Putamen (tissue), 1 donor: ENCODE results near the gene GNA14.
"Not testable (repeated sequence)": the region's sequence is repeated elsewhere in the genome, so short reads cannot be mapped to it uniquely, and the experiment has no call there.

ENCODE experiments used
- DNase-seq: peaks from one replicate; pipeline ENCODE4 v3.0.0-alpha.2; 2016; ENCODE audit warnings: low spot score

Gene GNA14

DNA sequence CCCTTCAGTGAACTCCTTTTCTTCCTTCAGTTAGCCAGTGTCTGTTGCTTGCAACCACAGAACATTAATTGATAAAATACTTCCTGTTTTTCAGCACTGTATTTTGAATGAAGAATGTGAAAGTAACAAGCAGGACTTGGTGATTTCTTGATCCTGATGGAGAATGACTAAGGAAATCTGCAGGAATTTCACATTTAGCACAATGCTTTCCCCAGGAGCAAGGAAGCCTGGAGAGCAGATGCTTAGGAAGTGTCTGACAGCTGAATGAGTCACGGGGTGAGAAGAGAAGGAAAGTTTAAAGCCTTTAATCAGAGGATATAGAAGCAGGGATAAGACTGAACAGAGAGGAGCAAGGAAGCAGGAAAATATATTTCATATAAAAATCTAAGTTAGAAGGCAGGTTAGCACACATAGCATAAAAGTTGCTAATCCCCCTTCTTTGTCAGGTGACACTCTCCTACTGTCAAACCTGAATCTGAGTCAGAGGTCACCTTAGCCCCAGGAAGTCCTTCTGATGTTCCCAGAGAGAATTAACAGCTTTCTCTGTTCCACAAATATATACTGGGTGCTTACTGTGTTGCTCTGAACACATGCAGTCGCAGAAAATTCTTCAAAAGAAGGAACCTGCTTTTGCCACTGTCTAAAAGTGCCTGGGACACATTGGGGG lies 59.7 kb downstream of the GNA14 start:
- peak; percentile 13 for DNase-seq

- DNase-seq = no peak
These were observed 60.3 kb downstream of the GNA14 start for GRCh38 chr9:77587851-77588250.

- DNase-seq = no peak
These were observed 61.1 kb downstream of the GNA14 start for GRCh38 chr9:77587042-77587441.

GRCh38 chr9:77586591-77586990 lies 61.5 kb downstream of the GNA14 start:
- DNase-seq = no peak

DNA sequence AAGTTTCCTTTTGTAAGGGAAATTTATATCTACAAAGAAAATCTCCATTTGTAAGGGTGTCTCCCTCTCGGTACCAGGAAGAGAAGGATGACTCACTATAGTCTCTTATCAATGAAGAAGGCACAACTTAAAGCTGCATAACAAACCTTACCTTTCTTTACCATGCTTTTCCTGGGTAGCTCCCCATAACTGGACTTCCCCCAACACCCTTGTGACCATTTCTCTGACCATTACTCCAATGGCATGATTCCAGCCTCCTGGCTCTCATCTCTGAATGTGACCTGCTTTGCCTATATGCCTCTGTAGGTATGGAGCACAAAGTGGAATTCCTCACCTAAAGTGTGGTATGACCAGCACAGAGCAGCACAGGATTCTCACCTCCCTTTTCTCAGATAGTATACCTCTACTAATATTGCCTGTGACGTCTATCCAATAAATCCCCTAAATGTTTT lies 62.8 kb downstream of the GNA14 start:
- no peak for DNase-seq

DNA sequence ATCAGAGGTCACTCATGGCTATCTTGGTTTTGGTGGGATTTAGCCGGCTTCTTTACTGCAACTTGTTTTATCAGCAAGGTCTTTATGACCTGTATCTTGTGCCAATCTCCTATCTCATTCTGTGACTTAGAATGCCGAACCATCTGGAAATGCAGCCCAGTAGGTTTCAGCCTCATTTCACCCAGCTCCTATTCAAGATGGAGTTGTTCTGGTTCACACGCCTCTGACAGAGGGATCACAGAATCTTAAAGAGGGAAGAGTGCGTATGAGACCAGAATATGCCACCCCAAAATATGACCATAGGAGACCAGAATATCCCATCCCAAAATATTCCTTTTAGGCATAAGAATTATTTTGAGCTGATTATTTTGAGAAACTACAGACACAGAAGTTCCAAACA lies 63.2 kb downstream of the GNA14 start:
- DNase-seq = not testable (repeated sequence)

GRCh38 chr9:77582961-77583576 lies 65.1 kb downstream of the GNA14 start:
- no peak for DNase-seq

GRCh38 chr9:77582525-77582924 lies 65.6 kb downstream of the GNA14 start:
- no peak for DNase-seq

GRCh38 chr9:77575785-77576184 lies 72.3 kb downstream of the GNA14 start:
- DNase-seq = no peak

DNA sequence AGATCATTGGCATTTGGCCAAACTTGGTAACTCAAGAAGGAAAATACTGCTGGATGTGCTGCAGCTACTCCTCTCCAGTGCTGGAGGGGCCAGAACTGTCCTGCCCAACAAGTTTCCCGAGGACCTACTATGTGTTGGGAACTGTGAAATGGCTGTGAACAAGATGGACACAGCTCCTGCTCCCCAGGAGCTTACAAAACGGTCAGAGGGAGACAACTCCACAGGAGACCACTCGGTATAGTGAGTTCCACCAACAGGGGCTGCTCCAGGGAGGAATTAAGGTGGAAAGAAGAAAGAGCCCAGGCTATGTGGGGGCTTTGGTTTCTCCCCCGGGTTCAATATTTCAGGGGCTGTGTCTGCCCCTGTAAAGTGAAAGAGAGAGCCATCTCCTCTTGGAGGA lies 78.8 kb downstream of the GNA14 start:
- no peak for DNase-seq

GRCh38 chr9:77563174-77563573 lies 84.9 kb downstream of the GNA14 start:
- no peak for DNase-seq

GRCh38 chr9:77562019-77562748 lies 85.9 kb downstream of the GNA14 start:
- no peak for DNase-seq

DNA sequence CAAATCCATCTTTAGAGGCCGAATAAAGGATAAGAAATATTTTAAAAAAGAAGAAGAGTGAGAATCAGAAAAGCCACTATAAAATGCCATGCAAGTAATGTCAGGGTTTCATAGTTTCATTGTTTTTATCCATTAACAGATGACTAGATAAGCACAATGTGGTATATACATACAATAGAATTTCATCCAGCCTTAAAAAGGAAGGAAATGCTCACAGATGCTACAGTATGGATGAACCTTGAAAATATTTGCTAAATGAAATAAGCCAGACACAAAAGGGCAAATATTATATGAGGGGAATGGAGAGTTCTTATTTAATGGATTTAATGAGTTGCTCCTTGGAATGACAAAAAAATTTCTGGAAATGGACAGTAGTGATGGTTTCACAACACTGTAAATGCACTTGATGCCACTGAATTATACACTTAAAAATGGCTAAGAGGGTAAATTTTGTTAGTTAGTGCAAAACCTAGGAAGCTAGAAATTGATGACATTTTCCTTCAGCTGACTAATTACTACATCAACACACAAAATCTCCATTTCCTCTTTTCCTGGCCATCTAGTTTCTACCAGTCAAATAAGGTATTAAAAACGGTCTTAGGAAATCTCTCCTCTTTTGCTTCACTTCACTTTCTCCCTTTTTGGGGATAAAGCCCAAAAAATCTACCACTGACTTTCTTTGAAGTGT lies 86.6 kb downstream of the GNA14 start:
- no peak for DNase-seq

GRCh38 chr9:77556396-77556795 lies 91.7 kb downstream of the GNA14 start:
- DNase-seq = no peak

GRCh38 chr9:77554586-77555105 lies 93.5 kb downstream of the GNA14 start:
- no peak for DNase-seq

- DNase-seq = no peak
These were observed 100.9 kb downstream of the GNA14 start for GRCh38 chr9:77547106-77547730.

DNA sequence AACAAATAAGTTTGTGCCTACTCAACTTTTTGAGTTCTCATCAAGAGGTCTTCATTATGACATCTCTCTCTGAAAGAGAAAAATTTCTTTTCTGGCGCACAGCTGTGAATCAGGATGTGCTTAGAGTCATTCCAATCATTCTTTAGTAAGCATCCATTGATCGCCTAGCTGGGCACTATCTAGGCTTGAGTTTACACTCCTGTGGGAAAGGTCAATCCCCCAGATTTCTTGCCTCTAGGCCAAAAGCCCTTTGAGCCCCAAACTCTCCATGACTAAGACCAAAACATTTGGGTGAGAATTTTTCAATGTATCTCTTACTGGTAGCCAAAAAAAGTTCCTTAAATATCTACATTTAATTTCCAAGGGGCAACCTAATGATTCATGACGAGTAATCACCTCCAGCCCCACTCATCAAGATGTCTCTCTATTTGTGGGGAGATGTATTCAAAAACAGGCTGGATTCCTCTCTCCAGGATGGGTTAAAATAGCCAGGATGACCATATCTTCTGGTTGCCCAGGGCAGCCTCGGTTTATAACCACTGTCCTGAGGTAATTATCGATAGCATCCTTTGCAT lies 101.7 kb downstream of the GNA14 start:
- DNase-seq = no peak

GRCh38 chr9:77544546-77544945 lies 103.6 kb downstream of the GNA14 start:
- no peak for DNase-seq

DNA sequence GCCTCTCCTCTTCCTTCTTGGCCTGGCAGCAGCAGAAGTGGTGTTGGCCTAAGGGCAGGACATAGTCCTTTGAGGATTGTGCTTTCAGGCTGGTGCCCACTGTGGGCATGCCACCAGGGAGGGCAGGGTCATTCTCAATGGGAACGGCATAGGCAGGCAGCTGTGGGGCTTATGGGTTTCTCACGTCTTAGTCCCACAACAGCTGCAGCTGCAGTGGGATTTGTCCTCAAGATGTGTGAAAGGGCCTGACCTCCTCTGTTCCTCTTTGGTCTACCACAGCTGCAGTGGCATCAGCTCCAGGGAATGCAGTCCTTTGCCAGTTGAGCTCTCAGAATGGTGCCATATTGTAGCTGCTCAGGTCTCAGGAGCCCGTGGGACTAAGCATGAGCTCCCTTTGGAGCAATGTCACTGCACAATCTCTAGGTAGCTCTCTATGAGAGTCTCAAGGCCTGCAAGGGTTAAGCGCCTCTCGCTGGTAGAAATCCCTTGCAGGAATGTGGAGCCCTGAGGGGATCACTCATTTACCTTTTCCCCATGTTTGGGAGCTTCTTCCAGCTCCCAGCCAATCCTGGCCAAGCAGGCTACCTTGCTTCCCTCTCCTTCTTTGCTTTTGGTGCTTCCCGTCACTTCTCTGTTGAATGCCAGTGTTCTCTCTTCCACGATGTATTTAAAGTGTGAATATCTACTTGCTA lies 104.8 kb downstream of the GNA14 start:
- no peak for DNase-seq

- DNase-seq = no peak
These were observed 106.5 kb downstream of the GNA14 start for GRCh38 chr9:77541600-77541999.

- no peak for DNase-seq
These were observed 107.1 kb downstream of the GNA14 start for GRCh38 chr9:77541055-77541454.
